Measurements from ENCODE around the gene MIOX. TPM values are rescaled to one million over a fixed set of nuclear protein-coding genes. Genes with fewer than 3 reads are reported as not detected.

The MIOX gene
- total RNA-seq (2021): 1.4 and 1.5 TPM in 2 replicates
- long read RNA-seq, partial matches to known transcripts: 0 of 1 reads
- long read RNA-seq, other reads (novel, unspliced or antisense): 1 of 1 reads

DNA sequence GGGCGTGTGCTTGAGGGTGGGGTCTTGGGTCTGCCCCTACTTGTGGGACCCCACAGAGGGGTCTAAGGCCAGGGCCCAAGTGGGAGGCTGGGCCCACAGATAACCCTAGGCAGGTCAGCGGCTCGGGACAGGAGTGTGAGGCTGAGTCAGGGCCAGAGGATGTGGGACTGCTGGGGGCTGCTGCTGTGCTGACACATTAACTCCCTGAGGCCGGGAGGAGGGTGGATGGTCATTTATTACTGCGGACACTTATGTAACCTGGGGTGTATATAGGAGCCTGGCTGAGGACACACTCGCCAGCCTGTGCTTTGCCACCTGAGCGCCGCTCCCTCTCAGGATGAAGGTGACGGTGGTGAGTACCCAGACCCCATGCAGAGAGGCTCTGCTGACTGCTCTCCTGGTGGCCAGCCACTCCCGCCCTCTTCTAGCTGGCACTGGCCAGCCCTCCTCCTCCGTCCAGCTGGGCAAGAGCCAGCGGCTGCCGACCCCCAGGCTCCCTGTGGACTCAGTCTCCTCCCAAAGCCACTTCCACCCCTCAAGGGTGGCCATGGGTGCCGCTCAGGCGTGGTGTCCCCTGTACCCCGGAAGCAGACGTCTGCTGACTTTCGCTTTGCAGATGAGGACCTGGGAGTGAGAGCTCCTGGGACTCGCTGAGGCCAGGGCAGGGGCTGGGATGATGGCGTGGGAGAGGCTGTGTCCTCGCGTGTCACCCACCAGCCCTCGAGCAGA is at the start of gene MIOX:
TSS of gene MIOX (plus strand) at position 299 of the 729 bp plus-strand sequence. CDS start at position 338, 39 bp downstream.
- H2AFZ ChIP-seq (ENCODE audit: low read length): no peak within 1 kb of the TSS
- no peaks in the 10 kb centered on the region for H3K23me2 ChIP-seq (ENCODE audit: insufficient read length, low read depth, low read length, poor library complexity, severe bottlenecking)
- H3K4me2 ChIP-seq (ENCODE audit: insufficient read depth, insufficient read length, low read length): no peak within 1 kb of the TSS
- no peak within 1 kb of the TSS for H4K8ac ChIP-seq (replicated peaks; ENCODE audit: insufficient read length, low read depth, low read length)
- Mint-ChIP-seq H3K36me3 (ENCODE audit: insufficient read depth in 1 of 3, low read depth in 3 of 3) (peaks cover 0 to 2% (median 0%) of the 10 kb centered on the region in 3 experiments; a peak in 1 of 7 replicates), H3K9me3 (no peaks in the 10 kb centered on the region), H3K4me1 (peaks cover 3 to 6% of the 10 kb centered on the region in 2 experiments; a peak in 2 of 4 replicates), H3K27me3 (ENCODE audit: low read depth) (peaks cover 6% of the 10 kb centered on the region), H3K4me3 (no peak within 1 kb of the TSS), H3K27ac (peak within 1 kb of the TSS in 1 of 3 experiments; percentile 51; a peak in 4 of 7 replicates)
- no peak within 1 kb of the TSS for H2AK5ac ChIP-seq (ENCODE audit: insufficient read length, low read length)
- no peak within 1 kb of the TSS for H3T11ph ChIP-seq (ENCODE audit: low read length)
- H3K27ac ChIP-seq (ENCODE audit: insufficient read length, low read depth, low read length): no peak within 1 kb of the TSS
- no peaks in the 10 kb centered on the region for H3K79me2 ChIP-seq (ENCODE audit: insufficient read depth, low read length)
- H4K91ac ChIP-seq (ENCODE audit: insufficient read length, low read depth, low read length): no peak within 1 kb of the TSS
- H4K5ac ChIP-seq (ENCODE audit: insufficient read length, low read depth, low read length): no peak within 1 kb of the TSS
- H2BK20ac ChIP-seq (ENCODE audit: low read depth, low read length, poor library complexity, severe bottlenecking): no peak within 1 kb of the TSS
- no peak within 1 kb of the TSS for H2BK5ac ChIP-seq (ENCODE audit: insufficient read length, low read length)
- no peak within 1 kb of the TSS for H2BK12ac ChIP-seq (ENCODE audit: insufficient read length, low read depth, low read length)
- no peak within 1 kb of the TSS; the same call in 1 of the 2 replicates for H3K14ac ChIP-seq (ENCODE audit: insufficient read depth, low read length)
- no CpG with 5 or more reads among the region's 23 CpGs for WGBS (ENCODE audit: extremely low coverage, insufficient read length, low lambda C conversion rate)
- H3K79me1 ChIP-seq (ENCODE audit: insufficient read depth, low read depth, low read length, poor library complexity, severe bottlenecking): no peaks in the 10 kb centered on the region
- TF ChIP-seq, protein P1, sequence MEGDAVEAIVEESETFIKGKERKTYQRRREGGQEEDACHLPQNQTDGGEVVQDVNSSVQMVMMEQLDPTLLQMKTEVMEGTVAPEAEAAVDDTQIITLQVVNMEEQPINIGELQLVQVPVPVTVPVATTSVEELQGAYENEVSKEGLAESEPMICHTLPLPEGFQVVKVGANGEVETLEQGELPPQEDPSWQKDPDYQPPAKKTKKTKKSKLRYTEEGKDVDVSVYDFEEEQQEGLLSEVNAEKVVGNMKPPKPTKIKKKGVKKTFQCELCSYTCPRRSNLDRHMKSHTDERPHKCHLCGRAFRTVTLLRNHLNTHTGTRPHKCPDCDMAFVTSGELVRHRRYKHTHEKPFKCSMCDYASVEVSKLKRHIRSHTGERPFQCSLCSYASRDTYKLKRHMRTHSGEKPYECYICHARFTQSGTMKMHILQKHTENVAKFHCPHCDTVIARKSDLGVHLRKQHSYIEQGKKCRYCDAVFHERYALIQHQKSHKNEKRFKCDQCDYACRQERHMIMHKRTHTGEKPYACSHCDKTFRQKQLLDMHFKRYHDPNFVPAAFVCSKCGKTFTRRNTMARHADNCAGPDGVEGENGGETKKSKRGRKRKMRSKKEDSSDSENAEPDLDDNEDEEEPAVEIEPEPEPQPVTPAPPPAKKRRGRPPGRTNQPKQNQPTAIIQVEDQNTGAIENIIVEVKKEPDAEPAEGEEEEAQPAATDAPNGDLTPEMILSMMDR (conservative IDR thresholded peaks at IDR 0.05): no peak
- no peak for DNase-seq
- H3K9ac ChIP-seq (ENCODE audit: extremely low read depth, insufficient read length, low read length): no peak within 1 kb of the TSS
- no peak within 1 kb of the TSS for H3K18ac ChIP-seq (ENCODE audit: insufficient read length, low read depth, low read length)
- H3K56ac ChIP-seq (ENCODE audit: insufficient read length, low read depth, low read length): no peak within 1 kb of the TSS
- H3K27me3 ChIP-seq (ENCODE audit: insufficient read depth, low read length): no peaks in the 10 kb centered on the region
- H3K9me3 ChIP-seq (ENCODE audit: control insufficient read depth, low read depth, low read length): no peaks in the 10 kb centered on the region
- H2BK120ac ChIP-seq (ENCODE audit: low read depth, low read length, poor library complexity, severe bottlenecking): no peak within 1 kb of the TSS
- no peak within 1 kb of the TSS for H3K4ac ChIP-seq (ENCODE audit: low read depth, low read length)
- H3K4me1 ChIP-seq (ENCODE audit: insufficient read depth, low read length): no peaks in the 10 kb centered on the region
- no peaks in the 10 kb centered on the region for H4K20me1 ChIP-seq (ENCODE audit: control insufficient read depth, insufficient read depth, insufficient read length)
- H2BK15ac ChIP-seq (ENCODE audit: low read depth, low read length): no peak within 1 kb of the TSS
- no peak within 1 kb of the TSS for H3K23ac ChIP-seq (ENCODE audit: insufficient read length, low read depth, low read length)

All from H9 (cell line).